ENCODE results near the gene SIPA1L2.

SIPA1L2 gene

GRCh38 chr1:232589812-232590743 lies 39.9 kb downstream of the SIPA1L2 start:
- DNase-seq (ENCODE audit: low spot score), result no peak

DNA sequence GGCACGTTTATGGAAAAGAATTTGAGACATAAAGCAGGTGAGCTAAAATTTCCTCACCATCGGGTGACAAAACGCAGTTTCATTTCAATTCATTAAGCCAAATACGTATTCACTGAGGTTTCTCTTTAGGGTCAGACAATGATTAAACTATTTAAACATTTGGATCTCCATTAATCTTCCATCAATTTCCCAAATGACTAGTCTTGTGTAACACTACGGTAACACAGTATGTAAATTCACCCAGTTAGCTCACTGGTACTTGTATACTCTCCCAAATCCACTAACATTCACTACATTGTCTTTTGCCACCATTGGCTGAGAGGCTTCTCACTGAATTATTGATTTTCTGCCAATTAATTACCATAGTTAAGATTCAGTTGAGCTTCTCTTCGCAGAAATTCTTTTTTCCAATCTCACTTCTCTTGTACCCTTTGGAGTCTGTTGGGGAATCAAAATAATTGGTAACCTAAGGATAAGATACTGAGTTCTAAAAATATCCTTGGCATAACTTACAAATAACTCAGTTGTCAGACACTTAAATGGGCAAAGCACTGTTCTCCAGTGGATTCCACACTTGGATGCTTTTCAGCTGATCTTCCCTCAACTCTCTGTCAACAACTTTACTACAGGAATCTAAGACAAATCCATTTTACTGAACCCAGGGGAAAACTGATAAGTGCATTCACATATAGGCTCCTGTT lies 40.7 kb downstream of the SIPA1L2 start:
- no peak for DNase-seq (ENCODE audit: low spot score)

DNA sequence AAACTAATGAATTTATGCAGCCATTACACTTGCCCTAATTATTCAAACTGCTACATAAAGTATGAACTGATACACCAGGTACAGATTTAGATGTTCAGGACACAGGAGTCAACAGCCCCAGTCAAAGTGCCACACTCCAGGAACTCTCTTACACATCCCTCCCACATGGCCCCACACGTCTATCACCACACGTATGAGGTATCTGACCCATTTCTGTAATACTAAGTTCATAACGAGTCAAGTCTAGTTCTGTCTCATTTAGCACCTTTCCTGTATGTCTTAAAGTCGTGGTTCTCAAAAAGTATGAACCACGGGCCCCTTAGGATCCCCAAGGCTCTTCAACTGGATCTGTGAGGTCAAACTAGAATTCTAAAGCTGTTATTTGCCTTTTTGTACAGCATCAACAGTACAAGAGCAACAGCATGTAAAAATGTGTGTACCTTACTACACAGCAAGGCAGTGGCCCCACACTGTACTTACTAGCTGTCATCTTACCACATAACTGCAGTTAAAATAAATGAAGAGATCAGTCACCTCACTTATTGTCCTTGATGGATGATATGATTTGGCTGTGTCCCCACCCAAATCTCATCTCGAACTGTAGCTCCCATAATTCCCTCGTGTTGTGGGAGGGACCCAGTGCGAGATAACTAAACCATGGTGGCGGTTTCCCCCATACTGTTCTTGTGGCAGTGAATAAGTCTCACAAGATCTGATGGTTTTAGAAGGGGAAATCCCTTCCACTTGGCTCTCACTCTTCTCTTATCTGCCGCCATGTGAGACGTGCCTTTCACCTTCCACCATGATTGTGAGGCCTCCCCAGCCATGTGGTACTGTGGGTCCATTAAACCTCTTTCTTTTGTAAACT lies 42.6 kb downstream of the SIPA1L2 start:
- DNase-seq (ENCODE audit: low spot score), result no peak

DNA sequence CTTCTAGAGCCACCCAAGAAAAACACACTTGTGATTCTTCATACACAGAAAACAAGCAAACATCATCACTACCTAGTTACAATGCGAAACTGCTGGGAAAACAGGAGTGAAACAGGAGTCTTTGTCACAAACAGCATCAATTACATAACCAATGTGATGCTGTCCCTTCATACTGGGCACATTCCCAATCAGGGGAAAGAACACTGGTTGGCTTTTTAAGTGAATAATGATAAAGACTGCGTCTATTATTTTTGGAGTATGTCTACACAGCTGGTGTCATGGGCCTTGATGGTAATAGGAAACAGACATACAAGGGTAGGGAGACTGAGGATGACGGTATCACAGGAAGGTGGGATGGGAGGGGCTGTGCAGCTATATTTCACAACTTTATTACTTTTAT lies 43.3 kb downstream of the SIPA1L2 start:
- no peak for DNase-seq (ENCODE audit: low spot score)

DNA sequence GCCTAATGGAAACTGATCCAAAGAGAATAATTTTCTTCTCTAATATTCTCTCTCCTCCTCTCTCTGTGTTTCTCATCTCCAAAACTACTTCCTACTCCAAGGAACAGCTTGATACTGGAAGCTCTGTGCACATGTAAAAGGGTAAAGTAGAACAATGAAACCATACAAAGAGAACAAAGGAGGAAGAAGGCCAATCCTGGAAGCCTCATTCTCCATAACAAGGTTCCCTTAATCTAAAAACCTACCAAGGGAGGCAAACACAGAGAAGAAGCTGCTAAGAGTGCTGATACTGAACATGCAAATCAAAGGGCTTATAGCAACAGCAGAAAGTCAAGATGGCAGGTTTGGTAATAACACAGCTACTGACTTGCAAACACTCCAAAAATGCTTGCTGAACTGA lies 44.4 kb downstream of the SIPA1L2 start:
- no peak for DNase-seq (ENCODE audit: low spot score)

- no peak for DNase-seq (ENCODE audit: low spot score)
Observed at GRCh38 chr1:232581932-232582331, 48.0 kb downstream of the SIPA1L2 start.

All from CD4-positive, alpha-beta T cell treated with Interleukin-6 at 100 ng/mL for 8 hours (primary cell).